ENCODE data around the gene TPRN. TPM values are rescaled to one million over a fixed set of nuclear protein-coding genes. Genes with fewer than 3 reads are reported as not detected.

The TPRN gene
- total RNA-seq, 1 donor from 2014 or later: 19.8 TPM

DNA sequence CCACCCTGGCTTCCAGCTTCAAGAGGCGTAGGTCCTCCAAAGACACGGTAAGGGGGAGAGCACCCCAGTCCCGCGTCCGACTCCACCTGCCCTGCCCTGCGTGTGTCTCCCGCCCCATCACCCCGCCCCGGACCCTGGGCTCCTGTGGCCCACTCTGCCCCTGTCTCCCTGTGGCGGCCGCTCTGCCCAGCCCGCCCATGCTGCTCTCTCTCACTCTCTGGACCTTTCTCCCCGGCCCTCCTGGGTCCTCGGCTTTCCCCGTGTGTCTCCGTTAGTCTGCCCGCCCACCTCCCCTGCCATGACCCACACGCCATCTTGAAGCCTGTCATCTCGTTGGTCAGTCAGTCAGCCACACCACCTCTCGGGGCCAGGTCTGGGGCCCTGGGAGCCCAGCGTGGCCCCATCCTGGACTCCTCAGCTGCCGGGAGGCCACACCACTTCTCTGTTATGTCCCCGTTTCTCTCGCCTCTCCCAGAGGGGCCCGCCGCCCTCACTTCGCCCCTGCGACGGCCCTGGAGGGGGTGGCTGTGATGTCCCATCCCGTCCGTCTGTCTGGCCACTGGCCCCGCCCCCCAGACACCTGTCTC is 35.2 kb downstream of the TPRN start:
- H3K9me3 Mint-ChIP-seq (ENCODE audit: unreplicated experiment): no peaks in the 10 kb centered on the region
- no peak overlapping the region for H3K4me3 Mint-ChIP-seq (ENCODE audit: unreplicated experiment)
- DNase-seq (ENCODE audit: extremely low spot score, unreplicated experiment): no peak
- no peaks in the 10 kb centered on the region for H3K36me3 Mint-ChIP-seq (ENCODE audit: unreplicated experiment)
- peaks cover 5% of the 10 kb centered on the region for H3K4me1 Mint-ChIP-seq (ENCODE audit: unreplicated experiment)
- H3K27ac Mint-ChIP-seq (ENCODE audit: unreplicated experiment): no peak overlapping the region
- TF ChIP-seq, protein P1, sequence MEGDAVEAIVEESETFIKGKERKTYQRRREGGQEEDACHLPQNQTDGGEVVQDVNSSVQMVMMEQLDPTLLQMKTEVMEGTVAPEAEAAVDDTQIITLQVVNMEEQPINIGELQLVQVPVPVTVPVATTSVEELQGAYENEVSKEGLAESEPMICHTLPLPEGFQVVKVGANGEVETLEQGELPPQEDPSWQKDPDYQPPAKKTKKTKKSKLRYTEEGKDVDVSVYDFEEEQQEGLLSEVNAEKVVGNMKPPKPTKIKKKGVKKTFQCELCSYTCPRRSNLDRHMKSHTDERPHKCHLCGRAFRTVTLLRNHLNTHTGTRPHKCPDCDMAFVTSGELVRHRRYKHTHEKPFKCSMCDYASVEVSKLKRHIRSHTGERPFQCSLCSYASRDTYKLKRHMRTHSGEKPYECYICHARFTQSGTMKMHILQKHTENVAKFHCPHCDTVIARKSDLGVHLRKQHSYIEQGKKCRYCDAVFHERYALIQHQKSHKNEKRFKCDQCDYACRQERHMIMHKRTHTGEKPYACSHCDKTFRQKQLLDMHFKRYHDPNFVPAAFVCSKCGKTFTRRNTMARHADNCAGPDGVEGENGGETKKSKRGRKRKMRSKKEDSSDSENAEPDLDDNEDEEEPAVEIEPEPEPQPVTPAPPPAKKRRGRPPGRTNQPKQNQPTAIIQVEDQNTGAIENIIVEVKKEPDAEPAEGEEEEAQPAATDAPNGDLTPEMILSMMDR (IDR thresholded peaks at IDR 0.05): no peak
- H3K27me3 Mint-ChIP-seq (ENCODE audit: unreplicated experiment): peaks cover 22% of the 10 kb centered on the region

DNA sequence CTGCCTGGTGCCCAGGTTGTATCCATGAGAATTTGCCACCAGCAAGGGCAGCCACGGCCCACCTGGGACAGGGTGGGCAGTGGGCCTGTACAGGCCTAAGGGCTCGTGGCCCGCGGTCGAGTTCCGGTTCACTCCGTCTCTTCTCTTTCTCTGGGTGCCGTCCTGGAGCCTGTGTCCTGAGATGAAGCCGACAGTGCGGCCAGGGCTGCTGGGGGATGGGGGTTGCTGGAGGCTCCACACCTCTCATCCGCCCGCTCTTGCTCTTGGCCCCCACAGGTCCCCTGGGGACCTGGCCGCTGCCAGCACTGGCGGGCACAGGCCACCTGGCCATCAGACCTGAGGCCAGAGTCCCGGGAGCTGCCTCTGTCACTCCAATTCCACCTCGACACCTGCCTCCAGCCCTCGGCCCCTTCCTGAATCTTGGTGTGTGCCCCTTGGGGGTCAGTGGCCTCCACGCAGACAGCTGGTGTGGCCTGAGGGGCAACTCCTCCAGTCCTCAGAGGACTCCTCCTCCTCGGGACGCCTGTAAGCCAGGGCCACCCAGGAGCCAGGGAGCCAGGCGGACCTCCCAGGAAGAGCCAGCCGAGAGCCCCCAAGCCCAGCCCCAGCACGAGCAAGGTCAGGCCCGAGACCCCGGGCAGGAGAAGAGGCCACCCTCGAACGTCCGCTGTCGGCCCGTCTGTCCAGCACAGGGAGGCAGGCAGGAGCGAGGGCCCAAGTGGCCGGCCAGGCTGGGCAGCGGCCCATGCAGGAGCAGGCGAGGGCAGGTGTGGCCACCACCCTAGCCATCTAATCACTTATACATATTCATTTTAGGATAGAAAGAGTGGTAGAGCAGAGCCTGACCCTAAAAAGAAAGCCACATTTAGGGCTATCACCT is 35.9 kb downstream of the TPRN start:
- no peaks in the 10 kb centered on the region for H3K36me3 Mint-ChIP-seq (ENCODE audit: unreplicated experiment)
- H3K4me3 Mint-ChIP-seq (ENCODE audit: unreplicated experiment): no peak overlapping the region
- peaks cover 19% of the 10 kb centered on the region for H3K27me3 Mint-ChIP-seq (ENCODE audit: unreplicated experiment)
- DNase-seq (ENCODE audit: extremely low spot score, unreplicated experiment): no peak
- H3K27ac Mint-ChIP-seq (ENCODE audit: unreplicated experiment): no peak overlapping the region
- TF ChIP-seq, protein P1 (IDR thresholded peaks at IDR 0.05): no peak
- H3K4me1 Mint-ChIP-seq (ENCODE audit: unreplicated experiment): peaks cover 5% of the 10 kb centered on the region
- no peaks in the 10 kb centered on the region for H3K9me3 Mint-ChIP-seq (ENCODE audit: unreplicated experiment)

DNA sequence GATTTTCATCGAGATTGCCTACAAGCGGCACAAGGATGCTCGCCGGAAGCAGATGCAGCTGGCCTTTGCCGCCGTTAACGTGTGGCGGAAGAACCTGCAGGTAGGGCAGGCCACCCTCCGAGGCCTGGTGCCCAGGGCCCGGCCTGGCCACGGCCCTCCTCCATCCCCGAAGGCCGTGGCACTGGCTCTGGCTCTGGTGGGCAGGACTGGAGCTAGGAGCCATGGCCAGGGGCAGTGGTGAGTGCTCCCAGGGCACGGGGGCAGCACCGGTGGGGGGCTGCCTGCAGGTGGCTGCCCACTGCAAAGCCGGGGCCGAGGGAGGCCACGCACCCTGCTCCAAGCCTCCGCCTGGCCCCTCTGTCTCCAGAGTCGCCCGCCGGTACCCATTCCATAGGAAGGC is 36.7 kb downstream of the TPRN start:
- Mint-ChIP-seq H3K9me3 (ENCODE audit: unreplicated experiment) (no peaks in the 10 kb centered on the region), H3K27ac (ENCODE audit: unreplicated experiment) (no peak overlapping the region), H3K27me3 (ENCODE audit: unreplicated experiment) (peaks cover 24% of the 10 kb centered on the region), H3K4me1 (ENCODE audit: unreplicated experiment) (peaks cover 4% of the 10 kb centered on the region), H3K36me3 (ENCODE audit: unreplicated experiment) (no peaks in the 10 kb centered on the region), H3K4me3 (ENCODE audit: unreplicated experiment) (no peak overlapping the region)
- TF ChIP-seq, protein P1 (IDR thresholded peaks at IDR 0.05): no peak
- no peak for DNase-seq (ENCODE audit: extremely low spot score, unreplicated experiment)

DNA sequence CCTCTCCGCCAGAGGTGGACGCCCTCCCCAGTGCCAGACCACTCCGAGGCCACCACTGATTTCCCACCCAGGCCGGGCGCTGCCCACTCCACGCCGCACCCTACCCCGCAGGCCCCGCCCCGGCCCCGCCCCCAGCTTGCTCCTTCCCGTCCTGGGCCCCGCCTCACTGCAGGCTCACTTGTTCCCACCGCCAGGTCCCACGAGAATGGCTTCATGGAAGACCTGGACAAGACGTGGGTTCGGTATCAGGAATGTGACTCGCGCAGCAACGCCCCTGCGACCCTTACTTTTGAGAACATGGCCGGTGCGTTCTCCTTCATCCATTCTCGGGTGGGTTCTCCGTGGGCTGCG is 37.2 kb downstream of the TPRN start:
- Mint-ChIP-seq H3K4me3 (ENCODE audit: unreplicated experiment) (no peak overlapping the region), H3K9me3 (ENCODE audit: unreplicated experiment) (no peaks in the 10 kb centered on the region)
- TF ChIP-seq, protein P1 (IDR thresholded peaks at IDR 0.05): no peak

More for the DNA sequence above, 37.2 kb downstream of the TPRN start:
- Mint-ChIP-seq H3K27me3 (ENCODE audit: unreplicated experiment) (peaks cover 26% of the 10 kb centered on the region), H3K4me1 (ENCODE audit: unreplicated experiment) (peaks cover 3% of the 10 kb centered on the region), H3K27ac (ENCODE audit: unreplicated experiment) (no peak overlapping the region), H3K36me3 (ENCODE audit: unreplicated experiment) (no peaks in the 10 kb centered on the region)
- DNase-seq (ENCODE audit: extremely low spot score, unreplicated experiment): no peak

Data from osteocyte (in vitro differentiated cells).